Measurements from ENCODE around the gene C2orf49. TPM values are rescaled to one million over a fixed set of nuclear protein-coding genes. Genes with fewer than 3 reads are reported as not detected.

C2orf49 gene
- total and polyA plus RNA-seq, 2 donors (not counting 3 experiments of a cell fraction or from before 2014, with no cell fraction given): 4.6 to 15.0 TPM

DNA sequence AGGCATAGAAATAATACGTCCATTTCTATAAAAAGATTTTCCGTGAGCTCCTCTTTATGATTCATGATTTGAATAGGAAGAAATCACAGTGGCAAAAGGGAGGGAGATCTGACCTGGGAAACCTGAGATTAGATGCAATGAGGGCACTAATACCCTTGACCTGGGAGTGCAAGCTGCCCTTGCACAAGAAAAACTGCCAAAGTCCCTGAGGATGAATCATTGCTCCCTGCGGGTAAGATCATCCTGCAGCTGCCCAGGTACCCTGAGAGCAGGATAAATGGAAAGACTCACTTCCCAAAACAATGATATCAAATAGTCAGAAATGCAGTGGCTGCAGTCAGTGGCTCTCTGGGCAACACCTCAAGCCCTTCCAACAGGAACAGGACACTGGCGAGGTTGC, 49.9 kb downstream of the C2orf49 start:
- Histone ChIP-seq H3K4me3 (replicated peaks in 1 of 3; ENCODE audit: insufficient read depth in 1 of 3, low read depth in 1 of 3, low read length in 3 of 3) (no peak overlapping the region), H3K9me1 (replicated peaks; ENCODE audit: control insufficient read depth, extremely low read depth, insufficient read depth, low read length) (no peaks in the 10 kb centered on the region), H3K9me3 (replicated peaks; ENCODE audit: control insufficient read depth, insufficient read depth, low read length) (no peaks in the 10 kb centered on the region), H3K4me1 (ENCODE audit: control insufficient read depth, extremely low read depth, insufficient read depth, low read length) (peaks cover 61% of the 10 kb centered on the region), H3K79me2 (ENCODE audit: control insufficient read depth, insufficient read depth, low read length) (peaks cover 87% of the 10 kb centered on the region), H3K4me2 (ENCODE audit: insufficient read depth, low read length) (peak overlapping the region; percentile 25), H3K27ac (ENCODE audit: insufficient read depth, low read depth, low read length) (peak overlapping the region; percentile 92), H3K27me3 (ENCODE audit: control insufficient read depth in 2 of 2, insufficient read depth in 2 of 2, low read length in 2 of 2) (no peaks in the 10 kb centered on the region), H2AFZ (ENCODE audit: low read depth, low read length) (no peak overlapping the region), H4K20me1 (replicated peaks; ENCODE audit: control insufficient read depth, extremely low read depth, insufficient read depth, low read length) (no peaks in the 10 kb centered on the region), H3K9ac (replicated peaks; ENCODE audit: extremely low read depth, insufficient read depth, low read length) (peak overlapping the region; percentile 25), H3K36me3 (ENCODE audit: control insufficient read depth in 2 of 2, extremely low read depth in 1 of 2, insufficient read depth in 2 of 2, low read length in 2 of 2) (peaks cover 32 to 36% of the 10 kb centered on the region in 2 experiments)
- no TSS peak for BruUV-seq (replicated peaks)
- DNase-seq (ENCODE audit: low read depth, low spot score) (peak; percentile 59), FAIRE-seq (peak; percentile 46)
- ChIA-PET POLR2A (interaction anchor here (1.2 to 1.3 kb wide), 2 partner anchors 17 to 58 kb away, joined by 3 to 4 read pairs; no protein-coding TSS in a partner anchor), CTCF (interaction anchor here (1.6 kb wide), 1 partner anchor 23 kb away, joined by 3 read pairs; no protein-coding TSS in a partner anchor)
- intact Hi-C loops (cut with micrococcal nuclease): no loop called here
- dilution Hi-C loops (cut with MboI; ENCODE audit: extremely low pct_ligation_motif_present, low sequenced_read_pairs): no loop called here
- TF ChIP-seq FOS (IDR thresholded peaks at IDR 0.05; ENCODE audit: borderline replicate concordance, insufficient read depth, low read length) (peak; percentile 66), POLR2AphosphoS5 (IDR thresholded peaks at IDR 0.05; ENCODE audit: insufficient read depth, low read depth, low read length) (peak; percentile 26), GATA2 (IDR thresholded peaks at IDR 0.05; ENCODE audit: insufficient read depth, insufficient read length, low read depth, low read length) (peak; percentile 49), JUN (IDR thresholded peaks at IDR 0.05; ENCODE audit: borderline replicate concordance, insufficient read depth, insufficient read length, low read depth) (peak; percentile 3), MYC (IDR thresholded peaks at IDR 0.05; ENCODE audit: low read depth, low read length) (no peak), EZH2 (IDR thresholded peaks at IDR 0.05; ENCODE audit: borderline replicate concordance, low read depth, low read length, severe bottlenecking) (no peak)
- TF ChIP-seq, protein P1, sequence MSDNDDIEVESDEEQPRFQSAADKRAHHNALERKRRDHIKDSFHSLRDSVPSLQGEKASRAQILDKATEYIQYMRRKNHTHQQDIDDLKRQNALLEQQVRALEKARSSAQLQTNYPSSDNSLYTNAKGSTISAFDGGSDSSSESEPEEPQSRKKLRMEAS (IDR thresholded peaks at IDR 0.05; ENCODE audit: insufficient read depth, insufficient read length): no peak
- TF ChIP-seq, protein P2, sequence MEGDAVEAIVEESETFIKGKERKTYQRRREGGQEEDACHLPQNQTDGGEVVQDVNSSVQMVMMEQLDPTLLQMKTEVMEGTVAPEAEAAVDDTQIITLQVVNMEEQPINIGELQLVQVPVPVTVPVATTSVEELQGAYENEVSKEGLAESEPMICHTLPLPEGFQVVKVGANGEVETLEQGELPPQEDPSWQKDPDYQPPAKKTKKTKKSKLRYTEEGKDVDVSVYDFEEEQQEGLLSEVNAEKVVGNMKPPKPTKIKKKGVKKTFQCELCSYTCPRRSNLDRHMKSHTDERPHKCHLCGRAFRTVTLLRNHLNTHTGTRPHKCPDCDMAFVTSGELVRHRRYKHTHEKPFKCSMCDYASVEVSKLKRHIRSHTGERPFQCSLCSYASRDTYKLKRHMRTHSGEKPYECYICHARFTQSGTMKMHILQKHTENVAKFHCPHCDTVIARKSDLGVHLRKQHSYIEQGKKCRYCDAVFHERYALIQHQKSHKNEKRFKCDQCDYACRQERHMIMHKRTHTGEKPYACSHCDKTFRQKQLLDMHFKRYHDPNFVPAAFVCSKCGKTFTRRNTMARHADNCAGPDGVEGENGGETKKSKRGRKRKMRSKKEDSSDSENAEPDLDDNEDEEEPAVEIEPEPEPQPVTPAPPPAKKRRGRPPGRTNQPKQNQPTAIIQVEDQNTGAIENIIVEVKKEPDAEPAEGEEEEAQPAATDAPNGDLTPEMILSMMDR (IDR thresholded peaks at IDR 0.05; ENCODE audit: extremely low read depth in 1 of 2, insufficient read depth in 1 of 2, low read depth in 1 of 2, low read length in 2 of 2): no peak

Data from endothelial cell of umbilical vein (primary cell).